COLO668 (cell line): Measurements from ENCODE around the gene SPEN.

ENCODE experiments used
- DNase-seq: peaks from one replicate; lab custom pipeline; 2025; ENCODE audit not compliant: unreplicated experiment; lab: John Stamatoyannopoulos, UW

The SPEN gene

DNA sequence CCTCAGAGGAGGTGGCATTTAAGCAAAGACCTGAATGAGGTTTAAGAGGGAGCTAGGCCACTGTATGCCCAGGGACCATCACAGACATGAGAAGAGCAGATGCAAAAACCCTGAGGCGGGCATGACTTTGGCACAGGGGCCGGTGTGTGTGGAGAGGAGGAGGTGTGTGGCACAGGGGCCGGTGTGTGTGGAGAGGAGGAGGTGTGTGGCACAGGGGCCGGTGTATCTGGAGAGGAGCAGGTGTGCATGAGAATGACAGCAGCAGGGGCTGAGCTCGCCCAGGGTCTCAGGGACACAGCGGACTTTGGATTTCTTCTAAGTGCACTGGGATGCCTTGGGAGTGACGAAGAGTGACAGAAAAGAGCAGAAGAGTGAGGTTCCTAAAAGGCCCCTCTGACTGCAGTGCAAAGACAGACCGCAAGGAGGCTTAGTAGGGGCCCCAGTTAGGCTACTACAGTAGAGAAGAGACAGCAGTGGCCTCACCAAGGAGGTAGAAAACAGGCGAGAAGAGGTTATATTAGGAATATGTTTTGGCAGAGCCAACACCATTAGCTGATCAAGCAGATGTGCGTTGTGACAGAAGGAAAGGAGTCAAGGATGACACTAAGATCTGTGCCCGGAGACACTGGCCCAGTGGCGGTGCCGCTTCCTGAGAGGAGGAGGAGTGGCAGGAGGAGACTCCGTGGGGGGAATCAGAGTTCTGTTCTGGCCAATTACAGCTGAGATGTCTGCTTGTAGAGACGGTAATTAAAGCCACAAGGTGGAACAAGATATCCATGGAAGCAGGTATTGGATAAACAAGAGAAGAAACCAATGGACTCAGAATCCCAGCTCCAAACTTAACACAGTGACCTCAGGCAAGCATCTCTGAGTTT, 110.0 kb downstream of the SPEN start:
- no peak for DNase-seq

DNA sequence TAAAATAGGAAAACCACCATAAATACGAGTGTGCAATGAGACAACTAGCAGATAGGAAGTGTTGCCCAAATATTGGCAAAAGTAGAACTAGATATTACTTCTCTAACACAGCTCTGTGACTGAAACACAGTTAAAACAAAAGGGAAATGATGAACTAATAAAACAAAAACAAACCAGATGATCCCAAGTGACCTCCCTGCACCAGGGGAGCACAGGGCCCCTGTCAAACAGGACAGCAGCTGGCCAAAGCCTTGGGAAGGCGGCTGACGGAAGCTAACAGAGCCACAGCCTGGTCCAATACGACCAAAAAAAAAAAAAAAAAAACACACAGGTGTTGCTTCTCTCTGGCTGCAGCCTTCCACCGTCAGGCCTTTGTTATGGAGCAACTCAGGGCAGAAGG, 110.6 kb downstream of the SPEN start:
- no peak for DNase-seq

GRCh38 chr1:15958793-15959192, 111.3 kb downstream of the SPEN start:
- DNase-seq: no peak

GRCh38 chr1:15959424-15959823, 111.9 kb downstream of the SPEN start:
- DNase-seq: no peak

GRCh38 chr1:15959827-15960446, 112.4 kb downstream of the SPEN start:
- DNase-seq: no peak

DNA sequence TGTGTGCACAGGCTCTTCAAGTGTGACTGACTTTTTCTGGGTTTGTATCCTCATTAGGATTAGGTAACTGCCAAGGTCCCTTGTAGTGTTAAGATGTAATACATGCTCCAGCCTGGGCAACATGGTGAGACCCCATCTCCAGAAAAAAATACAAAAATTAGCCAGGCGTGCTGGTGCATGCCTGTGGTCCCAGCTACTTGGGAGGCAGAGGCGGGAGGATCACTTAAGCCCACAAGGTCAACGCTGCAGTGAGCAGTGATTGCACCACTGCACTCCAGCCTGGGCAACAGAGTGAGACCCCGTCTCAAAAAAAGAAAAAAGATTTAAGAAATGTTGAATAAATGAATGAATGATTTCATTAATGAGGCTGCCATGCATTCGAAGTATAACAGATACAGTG, 113.3 kb downstream of the SPEN start:
- DNase-seq: no peak

DNA sequence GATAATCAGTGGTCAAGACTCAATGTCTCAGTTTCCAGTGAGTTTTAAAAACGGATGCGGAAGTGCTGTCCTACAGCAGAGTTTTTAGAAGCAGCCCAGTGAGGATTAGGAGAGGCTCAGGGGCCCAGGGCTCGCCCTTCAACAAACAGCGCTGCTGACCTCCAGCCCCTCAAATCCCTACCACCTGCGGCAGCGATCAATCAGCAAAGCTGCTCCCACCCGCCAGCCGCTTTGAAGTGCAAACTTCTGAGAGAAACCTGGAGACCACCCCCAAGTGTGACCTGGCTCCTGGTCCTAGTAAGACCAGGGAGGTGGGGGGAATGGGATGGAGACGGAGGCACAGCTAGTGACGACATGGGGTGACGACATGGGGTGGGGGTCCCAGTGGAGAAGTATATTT, 114.0 kb downstream of the SPEN start:
- no peak for DNase-seq

DNA sequence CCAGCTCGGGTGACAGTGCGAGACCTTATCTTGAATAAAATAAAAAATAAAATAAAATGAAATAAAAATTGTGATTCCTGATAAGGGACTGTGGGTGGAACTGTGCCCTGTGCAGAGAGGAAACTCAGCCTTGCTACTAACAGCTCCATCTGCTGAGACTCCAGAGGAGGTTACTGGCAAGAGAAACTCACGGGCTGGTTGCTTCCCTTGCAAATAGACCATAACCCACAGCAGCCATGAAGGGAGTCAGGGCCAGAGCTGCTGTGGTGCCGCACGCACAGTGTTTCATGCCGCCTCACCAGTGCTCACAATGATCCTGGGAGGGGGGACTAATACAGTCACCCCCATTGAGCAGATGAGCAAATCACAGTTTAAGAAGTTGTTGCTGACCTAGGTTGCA, 114.7 kb downstream of the SPEN start:
- no peak for DNase-seq

- no peak for DNase-seq
These were observed 115.3 kb downstream of the SPEN start for GRCh38 chr1:15962671-15963362.

DNA sequence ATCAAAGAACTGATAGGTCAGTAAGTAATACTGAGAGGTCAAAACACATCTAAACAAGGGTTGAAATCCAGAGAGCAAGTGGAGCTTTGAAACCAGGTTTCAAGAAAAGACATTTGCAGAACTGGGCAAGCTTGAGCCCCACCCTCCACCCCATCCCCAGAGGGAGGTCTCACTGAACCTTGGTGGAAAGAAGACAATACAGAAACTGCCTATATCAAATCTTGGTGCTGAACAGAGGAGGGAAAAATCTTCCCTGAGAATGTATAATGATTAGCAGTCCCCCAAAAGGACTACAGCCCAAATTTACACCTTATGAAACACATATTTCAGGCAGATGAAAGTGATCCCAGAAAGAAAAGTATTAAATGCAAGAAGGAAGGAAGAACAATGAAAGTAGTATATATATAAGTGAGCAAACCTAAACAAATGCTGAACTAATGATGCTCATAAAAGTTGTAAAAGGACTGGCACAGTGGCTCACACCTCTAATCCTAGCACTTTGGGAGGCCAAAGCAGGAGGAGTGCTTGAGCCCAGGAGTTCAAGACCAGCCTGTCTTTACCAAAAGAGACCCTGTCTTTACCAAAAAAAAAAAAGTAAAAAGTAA, 116.0 kb downstream of the SPEN start:
- no peak for DNase-seq

DNA sequence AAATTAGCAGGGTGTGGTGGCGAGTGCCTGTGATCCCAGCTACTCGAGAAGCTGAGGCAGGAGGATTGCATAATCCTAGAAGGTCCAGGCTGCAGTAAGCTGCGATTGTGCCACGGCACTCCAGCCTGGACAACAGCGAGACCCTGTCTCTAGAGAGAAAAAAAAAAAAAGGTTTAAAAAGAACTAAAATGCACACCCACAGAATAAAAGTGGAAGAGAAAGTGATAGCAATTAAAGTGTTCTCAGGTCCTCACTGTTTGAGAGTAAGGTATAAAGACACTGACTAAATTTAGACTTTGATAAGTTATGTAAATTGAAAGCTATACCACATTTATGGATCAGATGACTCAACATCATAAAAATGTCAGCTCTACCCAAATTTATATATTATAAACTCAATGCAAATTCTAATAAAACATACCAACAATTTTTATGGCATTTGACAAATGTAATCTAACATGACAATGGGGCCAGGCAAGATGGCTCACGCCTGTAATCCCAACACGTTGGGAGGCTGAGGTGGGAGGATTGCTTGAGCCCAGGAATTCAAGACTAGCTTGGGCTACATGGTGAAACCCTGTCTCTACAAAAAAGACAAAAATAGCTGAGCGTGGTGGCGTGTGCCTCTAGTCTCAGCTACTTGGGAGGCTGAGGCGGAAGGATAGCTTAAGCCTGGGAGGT, 116.6 kb downstream of the SPEN start:
- DNase-seq: no peak

- no peak for DNase-seq
These were observed 117.8 kb downstream of the SPEN start for GRCh38 chr1:15965228-15965767.

DNA sequence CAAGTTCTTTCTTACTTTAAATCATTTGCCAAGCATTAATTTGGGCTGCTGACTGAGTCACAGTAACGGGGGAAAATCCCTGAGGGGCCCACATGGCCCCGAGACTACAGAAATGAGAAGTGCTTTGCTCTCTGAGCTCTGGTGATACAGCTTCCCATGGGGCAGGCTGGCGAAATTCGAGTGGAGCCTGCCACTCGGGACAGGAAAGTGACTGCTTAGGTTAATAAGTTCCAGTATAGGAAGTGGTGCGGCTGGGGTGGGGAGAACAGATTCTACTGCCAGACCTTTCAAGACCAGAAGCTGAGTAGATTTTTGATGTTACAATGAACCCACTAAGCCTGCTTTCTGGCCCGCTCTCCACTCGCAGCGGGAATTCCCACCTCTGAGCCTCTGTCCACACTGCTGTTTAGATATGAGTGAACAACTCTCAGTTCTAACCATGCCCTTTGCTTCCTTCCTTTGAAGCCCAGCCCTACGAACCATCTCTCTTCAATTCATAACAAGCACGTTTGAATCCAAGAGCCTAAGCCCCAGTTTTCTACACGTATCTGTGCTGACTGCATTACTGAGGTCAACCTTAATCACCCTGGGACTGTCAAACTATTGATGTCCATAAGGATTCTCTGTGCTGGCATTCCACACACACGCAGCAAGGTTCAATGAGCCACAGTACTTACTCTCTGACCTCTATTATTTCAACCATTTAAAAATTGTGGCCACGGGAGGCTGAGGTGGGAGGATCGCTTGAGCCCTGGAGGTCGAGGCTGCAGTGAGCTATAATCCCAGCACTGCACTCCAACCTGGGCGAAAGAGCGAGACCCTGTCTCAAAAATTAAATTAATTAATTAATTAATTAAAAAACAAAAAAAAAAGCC, 118.8 kb downstream of the SPEN start:
- no peak for DNase-seq

GRCh38 chr1:15966956-15967344, 119.4 kb downstream of the SPEN start:
- no peak for DNase-seq

DNA sequence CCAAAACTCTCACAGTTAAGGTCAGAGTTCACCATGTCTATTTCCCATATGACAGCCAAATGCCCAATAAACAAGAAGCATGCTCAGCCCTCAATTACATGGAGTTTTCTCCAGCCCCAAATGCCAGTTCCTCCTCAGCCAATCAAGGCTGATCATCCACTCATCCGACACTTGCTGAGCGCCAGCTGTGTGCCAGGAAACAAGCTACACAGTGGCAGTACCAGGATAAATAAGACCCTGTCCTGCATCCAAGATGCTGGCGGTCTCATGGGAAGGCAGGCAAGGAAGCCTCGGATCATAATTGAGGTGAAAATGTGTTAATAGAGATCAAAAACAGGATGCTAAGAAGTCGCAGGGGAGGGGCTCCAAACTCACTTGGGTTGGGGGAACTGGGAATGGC, 120.7 kb downstream of the SPEN start:
- no peak for DNase-seq

DNA sequence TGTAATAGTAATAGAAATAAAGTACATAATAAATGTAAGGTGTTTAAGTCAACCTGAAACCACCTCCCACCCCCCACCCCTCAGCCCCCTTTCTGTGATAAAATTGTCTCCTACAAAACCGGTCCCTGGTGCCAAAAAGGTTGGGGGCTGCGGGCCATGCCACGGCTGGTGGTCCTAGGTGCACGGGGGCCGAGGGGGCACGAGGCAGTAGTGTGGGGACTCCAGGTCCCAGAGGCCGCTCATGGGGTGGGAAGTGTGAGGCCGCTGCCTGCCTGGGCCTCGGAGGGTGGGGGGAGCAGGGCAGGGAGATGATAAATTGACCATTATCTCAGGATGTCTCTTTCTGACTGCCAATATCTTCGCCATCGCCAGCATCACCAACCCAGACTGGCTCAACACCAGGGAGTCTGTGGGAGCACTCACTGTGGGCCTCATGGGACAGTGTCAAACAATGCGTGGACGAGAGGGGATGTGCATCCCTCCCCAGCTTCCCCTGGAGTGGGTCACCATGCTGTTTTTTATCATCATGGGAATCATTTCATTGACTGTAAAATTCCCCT, 121.9 kb downstream of the SPEN start:
- no peak for DNase-seq

DNA sequence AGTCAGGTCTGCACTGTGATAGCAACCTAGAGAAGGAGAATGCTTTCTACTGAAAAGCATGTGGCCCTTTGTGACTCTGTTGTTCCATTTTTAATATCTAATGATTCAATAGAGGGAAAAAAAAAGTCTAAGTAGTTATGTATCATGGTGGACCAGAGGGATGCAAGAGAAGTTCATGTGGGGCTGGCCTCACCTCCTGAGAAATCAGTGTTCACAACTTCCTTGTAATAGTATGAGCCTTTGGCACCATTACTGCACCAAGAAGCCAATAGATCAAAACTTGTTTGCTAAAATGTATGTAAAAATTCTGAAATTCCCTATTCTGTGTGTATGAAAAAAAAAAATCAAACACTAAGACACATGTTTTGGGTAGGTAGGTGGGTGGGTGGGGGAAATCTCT, 123.4 kb downstream of the SPEN start:
- no peak for DNase-seq

GRCh38 chr1:15972409-15972808, 124.9 kb downstream of the SPEN start:
- DNase-seq: no peak

- no peak for DNase-seq
These were observed 126.3 kb downstream of the SPEN start for GRCh38 chr1:15973772-15974171.

GRCh38 chr1:15974855-15975254, 127.3 kb downstream of the SPEN start:
- DNase-seq: no peak
